HepG2 (cell line): ENCODE results near the gene KLF6. TPM values are rescaled to one million over a fixed set of nuclear protein-coding genes. Genes with fewer than 3 reads are reported as not detected.

Experiments used
- ATF5 ChIP-seq: sonication (generic); formaldehyde crosslinking; IDR thresholded peaks from 2 replicates; pipeline ENCODE4 v1.4.0; 2020; ENCODE audit warnings: mild to moderate bottlenecking, low read depth, missing genetic modification reagents
- E2F5 ChIP-seq: sonication (generic); formaldehyde crosslinking; conservative IDR thresholded peaks from 2 replicates; pipeline ENCODE4 v1.4.0; 2020; ENCODE audit warnings: missing genetic modification reagents
- ETV6 ChIP-seq: sonication (generic); formaldehyde crosslinking; conservative IDR thresholded peaks from 2 replicates; pipeline ENCODE4 v1.4.0; 2020; ENCODE audit warnings: missing genetic modification reagents
- KLF9 ChIP-seq: IDR thresholded peaks from 2 replicates; pipeline ENCODE4 v1.6.1; 2016; ENCODE audit warnings: low read depth
- NR2F2 ChIP-seq: IDR thresholded peaks from 2 replicates; pipeline ENCODE4 v1.6.1; 2012; ENCODE audit warnings: low read depth, inconsistent platforms, borderline replicate concordance
- PAXIP1 ChIP-seq: sonication (generic); formaldehyde crosslinking; conservative IDR thresholded peaks from 2 replicates; pipeline ENCODE4 v1.4.0; 2020; ENCODE audit warnings: mild to moderate bottlenecking, missing genetic modification reagents, moderate library complexity
- PCBP2 ChIP-seq: fragments of 200-400 bp; formaldehyde crosslinking; optimal IDR thresholded peaks from 2 replicates; pipeline ENCODE3; 2018; ENCODE audit warnings: low read length, low read depth; ENCODE audit not compliant: poor library complexity, severe bottlenecking
- RFXAP ChIP-seq: sonication (generic); formaldehyde crosslinking; IDR thresholded peaks from 2 replicates; pipeline ENCODE4 v1.4.0; 2020; ENCODE audit warnings: missing genetic modification reagents, borderline replicate concordance
- SNAPC4 ChIP-seq: sonication (generic); formaldehyde crosslinking; IDR thresholded peaks from 2 replicates; pipeline ENCODE4 v1.4.0; 2020; ENCODE audit warnings: mild to moderate bottlenecking, missing genetic modification reagents
- SPEN ChIP-seq: sonication (generic); formaldehyde crosslinking; IDR thresholded peaks from 2 replicates; pipeline ENCODE4 v1.5.1; 2020; ENCODE audit warnings: low read depth, mild to moderate bottlenecking, missing genetic modification reagents
- ZNF17 ChIP-seq: sonication (generic); formaldehyde crosslinking; IDR thresholded peaks from 2 replicates; pipeline ENCODE4 v1.5.0; 2020; ENCODE audit warnings: mild to moderate bottlenecking, missing genetic modification reagents
- ZNF224 ChIP-seq: sonication (generic); formaldehyde crosslinking; IDR thresholded peaks from 2 replicates; pipeline ENCODE4 v1.5.0; 2020; ENCODE audit warnings: mild to moderate bottlenecking, missing genetic modification reagents
- ZNF276 ChIP-seq: sonication (generic); formaldehyde crosslinking; IDR thresholded peaks from 2 replicates; pipeline ENCODE4 v1.4.0; 2020; ENCODE audit warnings: mild to moderate bottlenecking, low read depth, missing genetic modification reagents
- ZNF605 ChIP-seq: sonication (generic); formaldehyde crosslinking; IDR thresholded peaks from 2 replicates; pipeline ENCODE4 v1.8.0; 2022; ENCODE audit warnings: mild to moderate bottlenecking, missing genetic modification reagents
- ZNF615 ChIP-seq: sonication (generic); formaldehyde crosslinking; IDR thresholded peaks from 2 replicates; pipeline ENCODE4 v1.5.0; 2020; ENCODE audit warnings: mild to moderate bottlenecking, missing genetic modification reagents, borderline replicate concordance
- ZNF737 ChIP-seq: sonication (generic); formaldehyde crosslinking; IDR thresholded peaks from 2 replicates; pipeline ENCODE4 v1.5.0; 2020; ENCODE audit warnings: missing genetic modification reagents, mild to moderate bottlenecking, borderline replicate concordance
- ZNF747 ChIP-seq: sonication (generic); formaldehyde crosslinking; IDR thresholded peaks from 2 replicates; pipeline ENCODE4 v1.8.1; 2023; ENCODE audit warnings: missing genetic modification reagents, mild to moderate bottlenecking, borderline replicate concordance
- ZSCAN25 ChIP-seq: sonication (generic); formaldehyde crosslinking; IDR thresholded peaks from 2 replicates; pipeline ENCODE4 v1.8.0; 2022; ENCODE audit warnings: mild to moderate bottlenecking, missing genetic modification reagents
- polyA plus RNA-seq, 8 experiments: library from polyadenylated mRNA; depleted of rRNA in 3 of 8; stranded (reverse) in 7 of 8; unstranded in 1 of 8; fragments of >200 nt; fragmentation: Illumina TruSeq in 4 of 8; extraction: Trizol in 4 of 8; gene quantifications; 2 replicates each; pipeline versions ENCODE4 v1.2.1 to v1.2.3, GENCODE V29; 2011 to 2016; ENCODE audit warnings: low read depth in 4 of 8, missing spikeins in 1 of 8, mixed read lengths in 1 of 8; ENCODE audit not compliant: insufficient read depth in 1 of 8
- total RNA-seq, 5 experiments: library from RNA; depleted of rRNA; stranded (reverse); fragments of >200 nt; fragmentation: Illumina TruSeq; extraction: Trizol; gene quantifications; 2 replicates each; pipeline ENCODE4 v1.2.3, GENCODE V29; 2016; ENCODE audit warnings: low read depth in 1 of 5

KLF6 gene
- total and polyA plus RNA-seq, 2 of the 13 experiments (the other 11 are each of a cell fraction or from before 2014, with no cell fraction given) = 27.0 to 71.9 TPM

- TF ChIP-seq E2F5 (CRISPR knock-in tag) (no peak), SNAPC4 (CRISPR knock-in tag) (no peak), NR2F2 (0 out of 2 replicates have a peak, but pooled peaks have one; percentile 24), ZNF276 (CRISPR knock-in tag) (no peak), ZNF747 (no peak), ETV6 (no peak), ZNF17 (CRISPR knock-in tag) (no peak), ZNF224 (no peak), PCBP2 (no peak), KLF9 (CRISPR knock-in tag) (no peak), ZSCAN25 (no peak), ZNF737 (CRISPR knock-in tag) (no peak), ATF5 (CRISPR knock-in tag) (no peak), ZNF615 (CRISPR knock-in tag) (no peak), PAXIP1 (CRISPR knock-in tag) (peak; percentile 77), SPEN (CRISPR knock-in tag) (peak; percentile 49; the same call in 1 of the 2 replicates), RFXAP (no peak), ZNF605 (CRISPR knock-in tag) (no peak)
Observed at GRCh38 chr10:3764626-3765112, 20.3 kb downstream of the KLF6 start (continued).
